Mesenchymal stem cell (in vitro differentiated cells and primary cell): ENCODE data around the gene ARID5A.

ENCODE experiments used
- DNase-seq: peaks from one replicate; pipeline ENCODE4 v3.0.0-alpha.2; 2013
- H2AFZ ChIP-seq: one replicate; pipeline ENCODE4 v1.6.1; 2013; ENCODE audit warnings: low read depth, mild to moderate bottlenecking, control low read depth, inconsistent platforms, low read length, moderate library complexity
- H2AK5ac ChIP-seq: 2 replicates; pipeline ENCODE4 v1.6.1; 2013; ENCODE audit warnings: low read length, moderate library complexity, mild to moderate bottlenecking, inconsistent platforms; ENCODE audit not compliant: severe bottlenecking
- H2BK120ac ChIP-seq: one replicate; pipeline ENCODE4 v1.6.1; 2013; ENCODE audit warnings: low read depth, mild to moderate bottlenecking, inconsistent platforms, low read length, moderate library complexity
- H2BK12ac ChIP-seq, 2 experiments: one replicate each; pipeline ENCODE4 v1.6.1; 2013; ENCODE audit warnings: inconsistent platforms in 2 of 2, low read length in 2 of 2, mild to moderate bottlenecking in 2 of 2, moderate library complexity in 2 of 2, control low read depth in 1 of 2
- H2BK15ac ChIP-seq: one replicate; pipeline ENCODE4 v1.6.1; 2013; ENCODE audit warnings: mild to moderate bottlenecking, low read depth, inconsistent platforms; ENCODE audit not compliant: poor library complexity, severe bottlenecking
- H2BK5ac ChIP-seq: 2 replicates; pipeline ENCODE4 v1.6.1; 2013; ENCODE audit warnings: low read depth, mild to moderate bottlenecking, low read length, control low read depth, inconsistent platforms; ENCODE audit not compliant: poor library complexity, severe bottlenecking
- H3K14ac ChIP-seq, 2 experiments: one replicate each; pipeline ENCODE4 v1.6.1; 2013; ENCODE audit warnings: inconsistent platforms in 2 of 2, low read length in 2 of 2, control low read depth in 1 of 2, mild to moderate bottlenecking in 1 of 2, moderate library complexity in 1 of 2
- H3K18ac ChIP-seq, 2 experiments: one replicate each; pipeline ENCODE4 v1.6.1; 2013; ENCODE audit warnings: inconsistent platforms in 2 of 2, low read length in 2 of 2, control low read depth in 1 of 2, low read depth in 1 of 2, mild to moderate bottlenecking in 1 of 2
- H3K23ac ChIP-seq, 2 experiments: one replicate each; pipeline ENCODE4 v1.6.1; 2013; ENCODE audit warnings: inconsistent platforms in 2 of 2, low read length in 2 of 2, mild to moderate bottlenecking in 2 of 2, moderate library complexity in 2 of 2, control low read depth in 1 of 2
- H3K27ac ChIP-seq: 2 replicates; pipeline ENCODE4 v1.5.1; 2013; ENCODE audit warnings: mild to moderate bottlenecking, moderate library complexity, low read length, control low read depth, inconsistent platforms; ENCODE audit not compliant: poor library complexity, severe bottlenecking
- H3K27me3 ChIP-seq, 2 experiments: 2 replicates each; pipeline versions ENCODE4 v1.6.1 to v1.7.0; 2013; ENCODE audit warnings: low read length in 2 of 2, mild to moderate bottlenecking in 2 of 2, moderate library complexity in 2 of 2, control low read depth in 1 of 2, inconsistent platforms in 1 of 2; ENCODE audit not compliant: control insufficient read depth in 1 of 2, insufficient read depth in 1 of 2
- H3K36me3 ChIP-seq, 2 experiments: 2 replicates each; pipeline versions ENCODE4 v1.6.1 to v1.7.0; 2013; ENCODE audit warnings: low read length in 2 of 2, control low read depth in 1 of 2, inconsistent platforms in 1 of 2, low read depth in 1 of 2, mild to moderate bottlenecking in 1 of 2; ENCODE audit not compliant: insufficient read depth in 2 of 2, control insufficient read depth in 1 of 2
- H3K4ac ChIP-seq, 2 experiments: one replicate each; pipeline ENCODE4 v1.6.1; 2013; ENCODE audit warnings: inconsistent platforms in 2 of 2, low read length in 2 of 2, mild to moderate bottlenecking in 2 of 2, moderate library complexity in 2 of 2, control low read depth in 1 of 2, low read depth in 1 of 2
- H3K4me1 ChIP-seq: 2 replicates; pipeline ENCODE4 v1.6.1; 2013; ENCODE audit warnings: low read depth, low read length, control low read depth; ENCODE audit not compliant: control insufficient read depth, insufficient read depth
- H3K4me2 ChIP-seq: 2 replicates; pipeline ENCODE4 v1.6.1; 2013; ENCODE audit warnings: low read length, mild to moderate bottlenecking, inconsistent platforms; ENCODE audit not compliant: poor library complexity, severe bottlenecking
- H3K4me3 ChIP-seq, 2 experiments: 2 replicates each; pipeline versions ENCODE4 v1.5.1 to v1.7.0; 2013; ENCODE audit warnings: low read length in 2 of 2, mild to moderate bottlenecking in 2 of 2, control low read depth in 1 of 2, low read depth in 1 of 2; ENCODE audit not compliant: insufficient read depth in 1 of 2
- H3K79me1 ChIP-seq: replicated peaks from 2 replicates; pipeline ENCODE4 v1.6.1; 2013; ENCODE audit warnings: mild to moderate bottlenecking, control low read depth, low read length, inconsistent platforms; ENCODE audit not compliant: poor library complexity, severe bottlenecking
- H3K9ac ChIP-seq: 2 replicates; pipeline ENCODE4 v1.7.0; 2013; ENCODE audit warnings: mild to moderate bottlenecking, low read length, moderate library complexity
- H3K9me3 ChIP-seq: 2 replicates; pipeline ENCODE4 v1.7.0; 2013; ENCODE audit warnings: mild to moderate bottlenecking, low read length; ENCODE audit not compliant: control insufficient read depth
- H4K8ac ChIP-seq: one replicate; pipeline ENCODE4 v1.6.1; 2013; ENCODE audit warnings: inconsistent platforms, mild to moderate bottlenecking, low read length, moderate library complexity
- H4K91ac ChIP-seq: one replicate; pipeline ENCODE4 v1.6.1; 2013; ENCODE audit warnings: mild to moderate bottlenecking, low read length, inconsistent platforms
- WGBS: methylation state at CpG from one replicate; pipeline ENCODE4 v1.1.7; 2013; ENCODE audit warnings: mixed read lengths; 5-methylcytosine and 5-hydroxymethylcytosine counted together

ARID5A gene

DNA sequence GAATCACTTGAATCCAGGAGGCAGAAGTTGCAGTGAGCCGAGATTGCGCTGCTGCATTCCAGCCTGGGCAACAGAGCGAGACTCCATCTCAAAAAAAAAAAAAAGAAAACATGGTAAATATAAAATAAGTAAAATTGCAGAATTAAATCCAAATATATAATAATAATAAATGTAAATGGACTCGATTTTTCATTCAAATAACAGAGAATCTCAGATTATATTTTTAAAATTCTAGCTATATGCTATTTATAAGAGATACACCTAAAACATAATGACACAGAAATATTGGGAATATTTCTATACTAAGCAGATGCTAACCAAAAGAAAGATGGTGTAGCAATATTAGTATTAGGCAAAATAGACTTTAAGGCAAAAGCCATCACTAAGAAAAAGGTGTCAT lies 16.3 kb upstream of the ARID5A start:
- Histone ChIP-seq H3K36me3 (no peaks in the 10 kb centered on the region), H3K9me3 (peaks cover 26% of the 10 kb centered on the region), H3K4me3 (no peak overlapping the region), H2AK5ac (no peak overlapping the region), H2BK15ac (no peak overlapping the region), H2AFZ (no peak overlapping the region), H3K18ac (no peak overlapping the region), H3K4ac (no peak overlapping the region), H4K8ac (no peak overlapping the region), H3K27ac (no peak overlapping the region), H2BK12ac (no peak overlapping the region), H3K4me1 (no peaks in the 10 kb centered on the region), H3K14ac (no peak overlapping the region), H2BK5ac (no peak overlapping the region), H3K23ac (no peak overlapping the region), H2BK120ac (no peak overlapping the region), H3K9ac (no peak overlapping the region), H3K4me2 (no peak overlapping the region), H3K27me3 (peaks cover 0 to 34% of the 10 kb centered on the region in 2 experiments), H4K91ac (no peak overlapping the region), H3K79me1 (no peaks in the 10 kb centered on the region)
- no peak for DNase-seq
- no CpG with 5 or more reads among the region's 4 CpGs for WGBS

DNA sequence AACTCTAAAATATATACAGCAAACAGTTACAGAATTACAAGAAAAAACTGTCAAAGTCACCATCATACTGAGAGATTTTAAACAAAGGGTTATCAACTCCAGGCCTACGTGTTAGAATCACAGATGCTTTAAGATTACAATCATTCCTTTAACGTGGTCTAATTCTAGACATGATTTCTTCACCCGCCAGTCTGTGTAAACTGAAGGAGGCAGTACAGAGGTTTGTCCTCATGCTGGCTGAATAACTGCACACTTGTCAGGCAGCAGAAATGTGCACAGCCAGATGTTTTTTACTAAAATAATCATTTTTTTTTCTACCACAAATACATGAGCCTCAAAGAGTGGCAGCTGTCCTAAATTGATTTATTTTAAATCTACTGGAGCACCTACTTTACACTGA lies 15.9 kb upstream of the ARID5A start:
- DNase-seq, result no peak
- H4K91ac ChIP-seq, result no peak overlapping the region
- H2BK12ac ChIP-seq, result no peak overlapping the region
- H3K9me3 ChIP-seq, result peaks cover 24% of the 10 kb centered on the region
- H3K79me1 ChIP-seq, result no peaks in the 10 kb centered on the region
- no peak overlapping the region for H2BK120ac ChIP-seq
- no peaks in the 10 kb centered on the region for H3K4me1 ChIP-seq
- H3K9ac ChIP-seq, result no peak overlapping the region
- no peak overlapping the region for H2BK5ac ChIP-seq
- no peak overlapping the region for H2AK5ac ChIP-seq
- H3K27me3 ChIP-seq, result peaks cover 0 to 33% of the 10 kb centered on the region in 2 experiments
- H4K8ac ChIP-seq, result no peak overlapping the region
- H3K23ac ChIP-seq, result no peak overlapping the region
- no peak overlapping the region for H3K18ac ChIP-seq
- no peak overlapping the region for H3K14ac ChIP-seq
- H2BK15ac ChIP-seq, result no peak overlapping the region
- H3K4ac ChIP-seq, result no peak overlapping the region
- H3K4me2 ChIP-seq, result no peak overlapping the region
- no peaks in the 10 kb centered on the region for H3K36me3 ChIP-seq
- no peak overlapping the region for H3K4me3 ChIP-seq
- no peak overlapping the region for H3K27ac ChIP-seq
- H2AFZ ChIP-seq, result no peak overlapping the region
- WGBS, result 69% methylated on average over 3 of the region's 3 CpGs

DNA sequence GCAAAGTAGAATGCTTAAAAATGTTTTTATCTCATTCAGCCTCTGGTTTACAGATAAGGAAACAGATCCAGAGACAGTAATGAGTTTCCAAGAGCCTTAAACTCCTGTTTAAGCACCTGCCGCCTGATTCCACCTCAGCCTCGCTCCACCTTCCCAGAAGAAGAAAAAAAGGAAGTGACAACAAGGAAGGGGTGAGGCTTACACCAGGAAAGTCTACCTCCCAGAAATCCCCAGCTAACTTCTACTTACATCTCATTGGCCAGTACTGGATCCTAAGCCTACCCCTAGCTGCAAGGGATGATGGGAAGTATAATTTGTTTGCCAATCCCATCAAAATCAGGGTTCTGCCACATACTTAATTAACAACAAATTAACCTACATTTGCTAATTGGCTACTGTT lies 15.3 kb upstream of the ARID5A start:
- Histone ChIP-seq H3K4me2 (no peak overlapping the region), H3K14ac (no peak overlapping the region), H2BK5ac (no peak overlapping the region), H3K9me3 (peaks cover 19% of the 10 kb centered on the region), H3K4ac (no peak overlapping the region), H3K4me3 (no peak overlapping the region), H3K79me1 (no peaks in the 10 kb centered on the region), H3K4me1 (no peaks in the 10 kb centered on the region), H3K18ac (no peak overlapping the region), H3K27ac (no peak overlapping the region), H3K27me3 (peaks cover 0 to 33% of the 10 kb centered on the region in 2 experiments), H4K8ac (no peak overlapping the region), H2BK12ac (no peak overlapping the region), H3K23ac (no peak overlapping the region), H4K91ac (no peak overlapping the region), H3K9ac (no peak overlapping the region), H2BK15ac (no peak overlapping the region), H3K36me3 (no peaks in the 10 kb centered on the region), H2BK120ac (no peak overlapping the region), H2AFZ (no peak overlapping the region), H2AK5ac (no peak overlapping the region)
- 90% methylated on average over 2 of the region's 2 CpGs for WGBS
- no peak for DNase-seq

DNA sequence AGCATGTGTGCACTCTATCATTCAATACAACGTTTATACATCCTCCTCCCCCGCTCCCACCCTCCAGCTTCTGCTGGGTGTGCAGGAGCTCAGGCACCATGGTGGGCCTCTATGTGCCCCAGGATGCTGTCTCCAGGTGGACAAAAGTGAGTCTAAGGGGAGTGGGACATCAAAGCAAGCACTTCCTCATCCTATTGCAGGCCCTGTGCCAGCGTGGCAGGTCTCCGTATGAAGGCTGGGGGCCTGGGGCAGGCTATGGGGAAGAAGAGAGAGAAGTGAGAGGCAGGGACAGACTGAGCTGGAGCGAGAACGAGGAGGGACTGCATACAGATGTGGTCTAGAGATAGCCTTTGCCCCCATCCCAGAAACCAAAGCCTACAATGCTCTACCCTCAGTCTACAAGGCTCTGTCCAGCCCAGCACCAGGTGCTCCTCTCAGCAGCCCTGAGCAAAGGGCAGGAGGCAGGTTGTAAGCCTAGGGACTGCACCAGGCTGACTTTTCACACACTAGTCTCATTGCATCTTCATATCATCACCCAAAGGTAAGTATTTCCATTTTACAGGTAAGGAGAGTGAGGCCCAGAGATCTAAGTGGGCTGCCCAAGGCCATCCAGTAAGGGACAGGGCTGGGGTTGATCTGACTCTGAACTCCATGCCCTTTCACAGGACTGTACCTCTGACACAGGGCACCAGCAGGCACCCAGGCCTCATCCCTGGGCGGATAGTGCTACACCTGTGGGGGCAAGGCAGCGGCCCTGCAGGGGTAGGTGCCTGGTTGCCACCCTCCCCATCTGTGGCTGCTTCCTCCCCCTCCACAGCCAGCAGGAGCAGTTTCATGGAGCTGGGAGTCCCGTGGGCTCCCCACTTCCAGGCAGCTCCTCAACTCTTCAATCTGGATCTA lies 14.0 kb upstream of the ARID5A start:
- Histone ChIP-seq H3K18ac (no peak overlapping the region), H2BK120ac (no peak overlapping the region), H4K91ac (no peak overlapping the region), H3K27me3 (peaks cover 0 to 33% of the 10 kb centered on the region in 2 experiments), H3K36me3 (no peaks in the 10 kb centered on the region), H3K79me1 (no peaks in the 10 kb centered on the region), H3K23ac (no peak overlapping the region), H3K4me3 (no peak overlapping the region), H4K8ac (no peak overlapping the region), H2AFZ (no peak overlapping the region), H2BK5ac (no peak overlapping the region), H3K14ac (peak overlapping the region in 1 of 2 experiments; percentile 1), H3K4me2 (no peak overlapping the region), H3K27ac (no peak overlapping the region), H3K4me1 (peaks cover 4% of the 10 kb centered on the region), H3K9me3 (peaks cover 7% of the 10 kb centered on the region), H3K4ac (no peak overlapping the region), H2BK12ac (no peak overlapping the region), H3K9ac (no peak overlapping the region), H2AK5ac (no peak overlapping the region), H2BK15ac (no peak overlapping the region)
- WGBS, result 67% methylated on average over 6 of the region's 9 CpGs
- no peak for DNase-seq
